ENCODE results near the gene H3-3A. TPM values are rescaled to one million over a fixed set of nuclear protein-coding genes. Genes with fewer than 3 reads are reported as not detected.

The H3-3A gene
- polyA plus RNA-seq, 3 donors: 961 to 1,826 (median 1,812) TPM

DNA sequence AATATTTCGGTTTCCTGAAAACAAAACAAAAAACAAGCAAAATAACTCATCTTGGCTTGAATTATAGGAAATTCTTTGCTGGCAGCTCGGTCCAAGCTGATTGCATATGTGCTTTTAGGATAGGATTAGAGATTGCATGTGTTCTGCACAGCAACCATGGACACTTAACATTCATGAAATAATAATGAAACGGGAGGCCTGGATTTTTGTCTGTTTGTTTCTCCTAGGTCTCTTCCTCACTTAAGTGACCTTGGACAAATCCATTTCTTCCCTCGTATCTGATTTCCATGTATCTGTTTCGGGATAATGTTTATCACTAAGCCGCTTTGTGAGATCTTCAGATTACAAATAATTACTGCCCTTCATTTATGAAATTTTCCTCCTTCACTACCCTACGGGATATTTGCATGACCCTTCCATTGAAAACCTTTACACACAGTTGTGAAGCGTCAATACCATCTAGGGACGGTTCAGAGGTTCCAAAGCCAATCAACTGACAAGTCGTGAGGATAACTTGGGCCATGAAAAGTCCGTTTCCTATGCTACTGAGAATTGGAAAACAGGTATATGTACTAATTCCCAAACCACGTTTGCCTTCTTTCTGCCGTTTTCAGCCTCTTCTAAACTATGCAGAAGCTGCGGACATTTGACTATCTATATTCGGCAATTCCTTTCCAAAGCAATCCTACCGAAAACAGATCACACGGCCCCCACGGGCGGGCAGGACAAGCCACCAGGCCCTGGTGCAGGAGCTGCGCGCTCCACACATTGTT, 1.3 kb upstream of the H3-3A start:
- Histone ChIP-seq H3K27ac (ENCODE audit: low read depth in 1 of 2, low read length in 2 of 2) (peak overlapping the region; percentile 75 to 92), H3K27me3 (ENCODE audit: control insufficient read depth in 2 of 2, insufficient read depth in 2 of 2, low read length in 2 of 2) (no peaks in the 10 kb centered on the region), H3K4me3 (replicated peaks in 1 of 3; ENCODE audit: low read depth in 2 of 3, low read length in 3 of 3) (peak overlapping the region; percentile 45 to 89 (median 54)), H3K4me2 (replicated peaks; ENCODE audit: extremely low read depth, low read length, poor library complexity, severe bottlenecking) (peak overlapping the region; percentile 74), H3K9me3 (replicated peaks in 1 of 2; ENCODE audit: control insufficient read depth in 1 of 2, insufficient read depth in 1 of 2, low read length in 2 of 2) (no peaks in the 10 kb centered on the region), H3K79me2 (ENCODE audit: insufficient read depth, low read length) (peaks cover 57% of the 10 kb centered on the region), H3K36me3 (replicated peaks in 1 of 2; ENCODE audit: control insufficient read depth in 1 of 2, insufficient read depth in 2 of 2, low read length in 2 of 2) (peaks cover 10 to 34% of the 10 kb centered on the region in 2 donors), H3K9ac (ENCODE audit: insufficient read depth, low read length, poor library complexity, severe bottlenecking) (peak overlapping the region; percentile 90), H2AFZ (ENCODE audit: insufficient read depth, low read depth, low read length, poor library complexity, severe bottlenecking) (peak overlapping the region; percentile 86), H3K4me1 (ENCODE audit: control insufficient read depth in 1 of 2, insufficient read depth in 2 of 2, low read length in 2 of 2) (peaks cover 30 to 35% of the 10 kb centered on the region in 2 donors), H4K20me1 (ENCODE audit: insufficient read depth, low read length) (peaks cover 37% of the 10 kb centered on the region)
- no peak for DNase-seq
- H3K27ac Mint-ChIP-seq: peak overlapping the region; percentile 90 to 97 (median 95)
- peaks cover 34% of the 10 kb centered on the region for H3K4me1 Mint-ChIP-seq
- peak overlapping the region; percentile 82 to 95 for H3K4me3 Mint-ChIP-seq
- H3K27me3 Mint-ChIP-seq (ENCODE audit: low read depth in 3 of 3): no peaks in the 10 kb centered on the region
- H3K9me3 Mint-ChIP-seq: peaks cover 0 to 6% (median 2%) of the 10 kb centered on the region in 7 donors
- WGBS (ENCODE audit: insufficient coverage): 0% methylated on average over 10 of the region's 21 CpGs
- H3K36me3 Mint-ChIP-seq: peaks cover 38 to 48% of the 10 kb centered on the region in 2 donors
- intact Hi-C loops (cut with micrococcal nuclease): loop anchor here (1.0 to 10.0 kb wide), 3 partner anchors 34 to 124 kb away; partner anchors contain the start of genes ACBD3 (in 1 of the 2) and SDE2 (in 1 of the 2)
- TF ChIP-seq, protein P1, sequence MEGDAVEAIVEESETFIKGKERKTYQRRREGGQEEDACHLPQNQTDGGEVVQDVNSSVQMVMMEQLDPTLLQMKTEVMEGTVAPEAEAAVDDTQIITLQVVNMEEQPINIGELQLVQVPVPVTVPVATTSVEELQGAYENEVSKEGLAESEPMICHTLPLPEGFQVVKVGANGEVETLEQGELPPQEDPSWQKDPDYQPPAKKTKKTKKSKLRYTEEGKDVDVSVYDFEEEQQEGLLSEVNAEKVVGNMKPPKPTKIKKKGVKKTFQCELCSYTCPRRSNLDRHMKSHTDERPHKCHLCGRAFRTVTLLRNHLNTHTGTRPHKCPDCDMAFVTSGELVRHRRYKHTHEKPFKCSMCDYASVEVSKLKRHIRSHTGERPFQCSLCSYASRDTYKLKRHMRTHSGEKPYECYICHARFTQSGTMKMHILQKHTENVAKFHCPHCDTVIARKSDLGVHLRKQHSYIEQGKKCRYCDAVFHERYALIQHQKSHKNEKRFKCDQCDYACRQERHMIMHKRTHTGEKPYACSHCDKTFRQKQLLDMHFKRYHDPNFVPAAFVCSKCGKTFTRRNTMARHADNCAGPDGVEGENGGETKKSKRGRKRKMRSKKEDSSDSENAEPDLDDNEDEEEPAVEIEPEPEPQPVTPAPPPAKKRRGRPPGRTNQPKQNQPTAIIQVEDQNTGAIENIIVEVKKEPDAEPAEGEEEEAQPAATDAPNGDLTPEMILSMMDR (IDR thresholded peaks at IDR 0.05): no peak

DNA sequence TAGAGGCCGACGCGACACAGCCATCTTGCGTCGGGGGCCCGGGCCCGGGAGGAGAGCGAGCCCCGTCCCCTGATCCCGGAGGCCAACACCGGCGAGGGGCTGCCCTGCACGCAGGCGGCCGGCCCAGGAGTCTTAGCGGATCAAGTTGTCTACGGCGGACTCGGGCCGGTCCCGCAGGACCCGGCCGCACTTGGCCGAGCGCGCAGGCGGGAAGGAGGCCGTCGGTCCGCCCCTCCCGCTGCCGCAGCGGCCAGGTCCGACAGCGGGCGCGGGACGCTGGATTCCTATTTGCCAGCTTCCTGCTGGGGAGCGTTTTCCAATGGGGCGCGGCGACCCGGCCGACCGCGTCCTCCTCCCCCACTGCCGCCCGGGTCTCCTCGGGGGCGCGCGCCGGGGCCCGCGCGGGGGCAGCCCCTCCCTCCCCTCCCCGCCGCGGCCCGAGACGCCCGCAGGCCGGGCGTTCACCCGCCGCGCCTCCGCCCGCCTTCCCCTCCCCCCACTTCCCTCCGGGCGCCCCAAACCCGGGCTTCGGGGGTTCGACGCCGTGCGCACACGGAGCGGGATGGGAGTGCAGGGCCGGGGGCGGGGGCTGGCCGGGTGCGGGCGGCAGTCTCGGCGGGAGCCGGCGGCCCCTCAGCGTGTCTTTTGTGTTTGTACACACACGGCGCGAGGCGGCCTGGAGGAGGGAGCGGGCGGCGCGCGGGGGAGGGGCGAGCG, 517 bp upstream of the H3-3A start:
- peak overlapping the region; percentile 95 to 100 for H3K4me3 Mint-ChIP-seq

More for the DNA sequence above, 517 bp upstream of the H3-3A start:
- Mint-ChIP-seq H3K27ac (peak overlapping the region; percentile 92 to 99 (median 96)), H3K9me3 (peaks cover 0 to 5% (median 2%) of the 10 kb centered on the region in 7 donors), H3K36me3 (peaks cover 41 to 54% of the 10 kb centered on the region in 2 donors), H3K4me1 (peaks cover 37% of the 10 kb centered on the region), H3K27me3 (ENCODE audit: low read depth in 3 of 3) (no peaks in the 10 kb centered on the region)
- peak overlapping the region; percentile 86 for H2AFZ ChIP-seq (ENCODE audit: insufficient read depth, low read depth, low read length, poor library complexity, severe bottlenecking)
- H3K79me2 ChIP-seq (ENCODE audit: insufficient read depth, low read length): peaks cover 64% of the 10 kb centered on the region
- intact Hi-C loops (cut with micrococcal nuclease): loop anchor here (1.0 to 10.0 kb wide), 3 partner anchors 35 to 123 kb away; partner anchors contain the start of genes ACBD3 (in 1 of the 2) and SDE2 (in 1 of the 2)
- H3K4me1 ChIP-seq (ENCODE audit: control insufficient read depth in 1 of 2, insufficient read depth in 2 of 2, low read length in 2 of 2): peaks cover 34 to 42% of the 10 kb centered on the region in 2 donors
- H4K20me1 ChIP-seq (ENCODE audit: insufficient read depth, low read length): peaks cover 44% of the 10 kb centered on the region
- peak in 2 of 3 donors; percentile 55 to 71 for DNase-seq
- H3K4me2 ChIP-seq (replicated peaks; ENCODE audit: extremely low read depth, low read length, poor library complexity, severe bottlenecking): peak overlapping the region; percentile 74
- H3K9me3 ChIP-seq (replicated peaks in 1 of 2; ENCODE audit: control insufficient read depth in 1 of 2, insufficient read depth in 1 of 2, low read length in 2 of 2): no peaks in the 10 kb centered on the region
- H3K9ac ChIP-seq (ENCODE audit: insufficient read depth, low read length, poor library complexity, severe bottlenecking): peak overlapping the region; percentile 90
- H3K4me3 ChIP-seq (replicated peaks in 1 of 3; ENCODE audit: low read depth in 2 of 3, low read length in 3 of 3): peak overlapping the region; percentile 45 to 89 (median 54)
- H3K27ac ChIP-seq (ENCODE audit: low read depth in 1 of 2, low read length in 2 of 2): peak overlapping the region; percentile 75 to 92
- TF ChIP-seq, protein P1 (IDR thresholded peaks at IDR 0.05): no peak
- peaks cover 16 to 37% of the 10 kb centered on the region in 2 donors for H3K36me3 ChIP-seq (replicated peaks in 1 of 2; ENCODE audit: control insufficient read depth in 1 of 2, insufficient read depth in 2 of 2, low read length in 2 of 2)
- WGBS (ENCODE audit: insufficient coverage): under 1% methylated on average over 82 of the region's 100 CpGs
- no peaks in the 10 kb centered on the region for H3K27me3 ChIP-seq (ENCODE audit: control insufficient read depth in 2 of 2, insufficient read depth in 2 of 2, low read length in 2 of 2)

Data from CD14-positive monocyte (primary cell).